GM13976 (cell line): ENCODE results near the gene CCDC51.

Source experiments
- DNase-seq: peaks from one replicate; pipeline ENCODE4 v3.0.0; 2012; ENCODE audit warnings: low spot score
- CTCF ChIP-seq: IDR thresholded peaks from 2 replicates; pipeline ENCODE4 v1.5.1; 2012; ENCODE audit warnings: borderline replicate concordance, mild to moderate bottlenecking; ENCODE audit not compliant: insufficient read depth; ENCODE audit errors: extremely low read depth, missing control alignments, control extremely low read depth
- in situ Hi-C: fragments of 300-500 bp; cut with MboI; formaldehyde crosslinking; loops from one replicate; pipeline ENCODE4 v1.12.0; 2022; ENCODE audit warnings: low sequenced_read_pairs, mixed read lengths, inconsistent platforms; ENCODE audit not compliant: unreplicated experiment

CCDC51 gene

GRCh38 chr3:48422272-48422671, 17.6 kb downstream of the CCDC51 start:
- TF ChIP-seq CTCF, result no peak
- in situ Hi-C loops, result no loop called here

GRCh38 chr3:48420561-48420960, 19.4 kb downstream of the CCDC51 start:
- DNase-seq, result no peak
- in situ Hi-C loops, result no loop called here
- no peak for TF ChIP-seq CTCF

More at GRCh38 chr3:48422272-48422671, 17.6 kb downstream of the CCDC51 start:
- DNase-seq, result no peak

DNA sequence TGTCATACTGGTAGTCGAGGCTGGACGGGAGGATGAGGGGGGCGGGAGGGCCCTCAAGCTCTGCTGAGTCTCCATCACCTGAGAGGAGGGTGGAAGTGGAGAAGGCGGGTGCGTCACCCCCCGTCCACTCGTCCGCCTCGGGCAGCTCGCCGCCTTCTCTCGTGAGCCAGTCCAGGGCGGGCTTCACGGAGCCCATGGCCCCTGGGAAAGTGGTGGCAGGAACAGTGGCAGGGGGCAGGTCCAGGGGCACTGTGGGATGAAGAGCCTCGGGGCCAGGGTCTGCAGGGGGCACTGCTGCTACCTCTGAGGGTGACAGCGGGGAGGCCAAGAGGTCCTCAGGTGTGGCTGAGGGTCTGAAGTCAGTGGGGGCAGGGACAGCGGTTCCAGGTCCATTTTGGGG, 20.3 kb downstream of the CCDC51 start:
- no peak for TF ChIP-seq CTCF
- DNase-seq, result no peak
- in situ Hi-C loops, result no loop called here

- no peak for DNase-seq
- in situ Hi-C loops, result no loop called here
- no peak for TF ChIP-seq CTCF
These were observed 20.8 kb downstream of the CCDC51 start for GRCh38 chr3:48419149-48419548.

GRCh38 chr3:48418651-48419050, 21.3 kb downstream of the CCDC51 start:
- in situ Hi-C loops, result no loop called here
- no peak for DNase-seq
- no peak for TF ChIP-seq CTCF

- no peak for TF ChIP-seq CTCF
- in situ Hi-C loops, result no loop called here
- no peak for DNase-seq
These were observed 21.8 kb downstream of the CCDC51 start for GRCh38 chr3:48418140-48418539.

DNA sequence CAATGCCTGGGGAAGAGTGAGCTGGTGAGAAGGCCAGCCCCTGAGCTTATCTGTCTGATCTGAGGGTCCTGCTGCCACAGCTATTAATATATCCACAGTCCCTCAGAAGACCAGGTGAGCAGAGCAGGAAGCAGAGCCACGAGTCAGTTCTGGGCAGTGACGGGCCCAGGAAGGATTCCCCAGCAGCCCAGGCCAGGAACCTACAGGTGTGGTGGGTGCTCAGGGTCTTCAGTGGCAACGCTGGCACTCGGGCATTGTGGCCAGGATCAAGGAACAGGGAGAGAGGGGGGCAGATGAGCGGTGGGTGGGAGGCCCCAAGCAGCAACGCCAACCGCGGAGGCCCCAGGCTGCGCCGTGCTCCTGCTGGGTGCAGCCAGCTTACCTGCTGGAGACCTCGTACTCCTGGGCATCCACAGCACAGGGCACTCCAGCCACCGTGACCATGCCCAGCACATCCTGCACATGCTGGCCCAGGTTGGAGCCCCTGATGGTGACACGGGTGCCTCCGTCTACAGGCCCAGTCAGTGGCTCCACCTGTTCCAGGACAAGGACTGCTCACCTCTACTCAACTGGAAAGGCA, 22.3 kb downstream of the CCDC51 start:
- in situ Hi-C loops, result no loop called here
- TF ChIP-seq CTCF, result no peak
- no peak for DNase-seq
